ENCODE data around the gene MZB1.

DNA sequence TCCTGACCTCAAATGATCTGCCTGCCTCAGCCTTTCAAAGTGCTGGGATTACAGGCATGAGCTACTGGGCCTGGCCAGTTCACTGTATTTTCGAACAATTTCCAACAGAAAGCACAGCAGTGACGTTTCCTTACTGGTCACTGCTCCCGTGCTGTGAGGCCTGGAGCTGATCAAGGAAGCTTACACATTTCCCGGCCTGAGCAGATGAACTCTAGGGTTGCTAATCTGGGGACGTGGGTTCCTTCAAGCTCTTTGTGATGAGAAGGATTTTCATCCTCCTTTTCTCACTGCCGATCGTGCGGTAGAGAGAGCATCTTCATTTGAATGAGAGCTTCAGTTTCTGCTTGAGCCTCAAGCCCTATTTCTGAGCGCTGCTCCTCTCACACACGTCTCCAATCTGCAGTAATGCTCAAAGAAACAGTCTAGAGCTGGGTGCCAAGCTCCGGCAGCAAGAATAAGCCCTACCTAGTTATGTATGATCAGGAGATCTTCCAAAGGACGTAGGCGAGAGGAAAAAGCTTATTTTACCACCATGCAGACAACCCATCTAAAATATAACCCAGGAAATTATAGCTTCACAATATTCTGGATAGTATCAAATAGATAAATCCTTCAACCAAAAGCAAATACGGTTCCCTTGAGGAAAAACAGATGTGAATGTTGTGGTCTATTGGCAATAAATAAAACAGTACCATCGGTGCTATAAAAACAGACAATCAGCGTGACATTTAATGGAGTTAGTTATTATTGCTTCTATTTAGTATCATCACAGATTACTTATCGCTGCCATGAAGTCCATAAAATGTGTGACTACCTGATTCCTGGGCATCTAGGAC, 21.5 kb upstream of the MZB1 start:
- TF ChIP-seq, protein P1, sequence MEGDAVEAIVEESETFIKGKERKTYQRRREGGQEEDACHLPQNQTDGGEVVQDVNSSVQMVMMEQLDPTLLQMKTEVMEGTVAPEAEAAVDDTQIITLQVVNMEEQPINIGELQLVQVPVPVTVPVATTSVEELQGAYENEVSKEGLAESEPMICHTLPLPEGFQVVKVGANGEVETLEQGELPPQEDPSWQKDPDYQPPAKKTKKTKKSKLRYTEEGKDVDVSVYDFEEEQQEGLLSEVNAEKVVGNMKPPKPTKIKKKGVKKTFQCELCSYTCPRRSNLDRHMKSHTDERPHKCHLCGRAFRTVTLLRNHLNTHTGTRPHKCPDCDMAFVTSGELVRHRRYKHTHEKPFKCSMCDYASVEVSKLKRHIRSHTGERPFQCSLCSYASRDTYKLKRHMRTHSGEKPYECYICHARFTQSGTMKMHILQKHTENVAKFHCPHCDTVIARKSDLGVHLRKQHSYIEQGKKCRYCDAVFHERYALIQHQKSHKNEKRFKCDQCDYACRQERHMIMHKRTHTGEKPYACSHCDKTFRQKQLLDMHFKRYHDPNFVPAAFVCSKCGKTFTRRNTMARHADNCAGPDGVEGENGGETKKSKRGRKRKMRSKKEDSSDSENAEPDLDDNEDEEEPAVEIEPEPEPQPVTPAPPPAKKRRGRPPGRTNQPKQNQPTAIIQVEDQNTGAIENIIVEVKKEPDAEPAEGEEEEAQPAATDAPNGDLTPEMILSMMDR (IDR thresholded peaks at IDR 0.05 in 8 of 11, conservative IDR thresholded peaks at IDR 0.05 in 3 of 11): no peak
- TF ChIP-seq POLR2A (IDR thresholded peaks at IDR 0.05): no peak
